ENCODE data around the gene STXBP6.

- no peak for TF ChIP-seq POLR2A (IDR thresholded peaks at IDR 0.05)
- no peak for TF ChIP-seq CTCF (IDR thresholded peaks at IDR 0.05)
- TF ChIP-seq EP300 (IDR thresholded peaks at IDR 0.05), result no peak
Observed at GRCh38 chr14:24913021-24913420, 136.9 kb downstream of the STXBP6 start.
